Activated CD4-positive, alpha-beta memory T cell treated with anti-CD3 and anti-CD28 coated beads, Interleukin-2, amount 10 ng/mL, durations not matched to agents 7 days and 5 days (primary cell): ENCODE measurements around the gene COG7. TPM values are rescaled to one million over a fixed set of nuclear protein-coding genes. Genes with fewer than 3 reads are reported as not detected.
"Not testable (repeated sequence)": the region's sequence is repeated elsewhere in the genome, so short reads cannot be mapped to it uniquely, and the experiment has no call there.

ENCODE experiments used
- CTCF ChIA-PET: fragments of 350-600 bp; sonication (Branson Sonifier 250); formaldehyde crosslinking; loops from one replicate; lab custom pipeline; 2021; ENCODE audit warnings: antibody characterized with exemption, inconsistent platforms; lab: Charles Lee
- POLR2A ChIA-PET: fragments of 350-600 bp; sonication (Branson Sonifier 250); formaldehyde crosslinking; loops from one replicate; lab custom pipeline; 2021; ENCODE audit warnings: antibody characterized with exemption; lab: Charles Lee
- DNase-seq: peaks from one replicate; pipeline ENCODE4 v3.0.0-alpha.2; 2020
- H3K27ac Mint-ChIP-seq: one replicate; pipeline ENCODE4 v1.8.0; 2021; ENCODE audit warnings: mild to moderate bottlenecking, mixed read lengths
- H3K27me3 Mint-ChIP-seq: one replicate; pipeline ENCODE4 v1.8.0; 2021; ENCODE audit warnings: mixed read lengths
- H3K36me3 Mint-ChIP-seq: one replicate; pipeline ENCODE4 v1.8.0; 2021; ENCODE audit warnings: low read depth, mixed read lengths
- H3K4me1 Mint-ChIP-seq: one replicate; pipeline ENCODE4 v1.8.0; 2021; ENCODE audit warnings: mixed read lengths
- H3K4me3 Mint-ChIP-seq: one replicate; pipeline ENCODE4 v1.8.0; 2021; ENCODE audit warnings: mild to moderate bottlenecking, mixed read lengths
- H3K9me3 Mint-ChIP-seq: one replicate; pipeline ENCODE4 v1.8.0; 2021; ENCODE audit warnings: mixed read lengths
- total RNA-seq, 2 experiments: library from RNA; stranded (reverse); gene quantifications; one replicate each; pipeline ENCODE4 v1.2.3, GENCODE V29; 2021

The COG7 gene
- total RNA-seq, 2 experiments from 2014 or later, result 18.0 to 19.0 TPM

GRCh38 chr16:23373436-23374219 lies 79.4 kb downstream of the COG7 start:
- Mint-ChIP-seq H3K9me3 (no peaks in the 10 kb centered on the region), H3K27ac (no peak overlapping the region), H3K27me3 (peaks cover 2% of the 10 kb centered on the region), H3K4me3 (no peak overlapping the region), H3K36me3 (no peaks in the 10 kb centered on the region), H3K4me1 (no peaks in the 10 kb centered on the region)
- ChIA-PET CTCF (no interaction called here), POLR2A (no interaction called here)
- DNase-seq, result no peak

DNA sequence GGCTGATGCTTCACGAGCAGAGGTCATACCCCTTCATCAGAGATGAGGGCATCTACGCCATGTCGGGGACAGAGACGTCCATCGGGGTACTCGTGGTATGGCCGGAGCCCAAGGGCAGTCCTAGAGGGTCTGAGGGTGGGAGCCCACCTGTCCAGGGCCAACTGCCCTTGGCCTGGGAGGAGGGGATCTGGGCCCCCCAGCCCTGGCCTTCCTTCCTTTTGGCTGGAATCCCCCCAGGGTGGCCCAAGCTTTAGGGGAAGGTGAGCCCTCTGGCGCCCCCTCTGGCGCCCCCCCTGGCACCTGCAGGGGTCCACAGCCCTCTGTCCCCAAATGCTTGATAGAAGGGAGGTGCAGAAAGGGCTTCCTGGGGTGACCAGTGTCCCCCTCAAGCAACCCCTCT lies 81.6 kb downstream of the COG7 start:
- ChIA-PET CTCF (no interaction called here), POLR2A (no interaction called here)
- Mint-ChIP-seq H3K27me3 (no peaks in the 10 kb centered on the region), H3K27ac (no peak overlapping the region), H3K4me1 (peaks cover 1% of the 10 kb centered on the region), H3K36me3 (no peaks in the 10 kb centered on the region), H3K9me3 (no peaks in the 10 kb centered on the region), H3K4me3 (no peak overlapping the region)
- no peak for DNase-seq

DNA sequence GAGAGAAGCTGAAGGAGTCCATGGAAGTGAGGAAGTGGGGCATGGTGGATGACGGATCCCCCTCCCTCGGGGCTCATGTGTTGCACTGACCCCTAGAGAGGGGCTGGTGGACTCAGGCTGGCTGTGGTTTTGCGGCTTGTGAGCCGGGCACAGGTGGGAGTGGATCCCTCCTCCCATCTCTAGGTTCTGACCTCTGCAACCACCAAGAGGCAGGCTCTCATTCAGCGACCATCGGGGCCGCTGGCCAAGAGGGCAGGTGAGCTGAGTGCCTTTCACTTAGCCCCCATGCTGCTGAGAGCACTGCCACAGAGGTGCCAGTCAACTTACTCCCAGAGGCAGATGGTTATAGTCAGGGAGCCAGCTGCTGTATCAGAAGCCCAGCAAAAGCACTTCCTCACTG lies 83.6 kb downstream of the COG7 start:
- H3K9me3 Mint-ChIP-seq, result no peaks in the 10 kb centered on the region
- CTCF ChIA-PET, result no interaction called here

GRCh38 chr16:23368469-23368868 lies 84.5 kb downstream of the COG7 start:
- no peak overlapping the region for H3K27ac Mint-ChIP-seq
- no peak for DNase-seq
- H3K4me3 Mint-ChIP-seq, result no peak overlapping the region
- H3K4me1 Mint-ChIP-seq, result peaks cover 10% of the 10 kb centered on the region
- POLR2A ChIA-PET, result no interaction called here
- H3K27me3 Mint-ChIP-seq, result no peaks in the 10 kb centered on the region
- no peaks in the 10 kb centered on the region for H3K36me3 Mint-ChIP-seq
- H3K9me3 Mint-ChIP-seq, result no peaks in the 10 kb centered on the region
- CTCF ChIA-PET, result no interaction called here

More for the DNA sequence above, 83.6 kb downstream of the COG7 start:
- Mint-ChIP-seq H3K27me3 (no peaks in the 10 kb centered on the region), H3K4me1 (peaks cover 10% of the 10 kb centered on the region), H3K36me3 (no peaks in the 10 kb centered on the region), H3K27ac (no peak overlapping the region), H3K4me3 (no peak overlapping the region)
- POLR2A ChIA-PET, result no interaction called here
- no peak for DNase-seq

- ChIA-PET CTCF (no interaction called here), POLR2A (no interaction called here)
- no peak overlapping the region for H3K4me3 Mint-ChIP-seq
- no peaks in the 10 kb centered on the region for H3K9me3 Mint-ChIP-seq
- DNase-seq, result no peak
- no peaks in the 10 kb centered on the region for H3K27me3 Mint-ChIP-seq
- no peaks in the 10 kb centered on the region for H3K36me3 Mint-ChIP-seq
- H3K4me1 Mint-ChIP-seq, result peaks cover 10% of the 10 kb centered on the region
- H3K27ac Mint-ChIP-seq, result no peak overlapping the region
Measured at GRCh38 chr16:23367988-23368387, 85.0 kb downstream of the COG7 start.

DNA sequence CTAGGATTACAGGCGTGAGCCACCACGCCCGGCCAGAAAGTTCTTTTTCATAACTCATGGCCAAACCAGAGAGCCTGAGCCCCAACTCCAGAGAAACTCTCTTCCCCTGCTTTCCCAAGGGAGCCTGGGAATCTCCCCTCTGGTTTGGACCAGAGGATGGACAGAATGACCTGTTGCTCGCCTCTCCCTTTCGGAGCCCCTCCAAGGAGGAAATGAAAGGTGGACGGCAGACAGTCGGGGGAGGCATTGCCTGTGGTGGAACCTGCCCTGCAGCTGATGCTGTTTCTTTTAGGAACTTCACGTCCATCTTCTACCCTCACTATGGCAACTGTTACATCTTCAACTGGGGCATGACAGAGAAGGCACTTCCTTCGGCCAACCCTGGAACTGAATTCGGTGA lies 85.4 kb downstream of the COG7 start:
- Mint-ChIP-seq H3K4me1 (peaks cover 10% of the 10 kb centered on the region), H3K27ac (no peak overlapping the region), H3K27me3 (no peaks in the 10 kb centered on the region), H3K9me3 (no peaks in the 10 kb centered on the region), H3K36me3 (no peaks in the 10 kb centered on the region), H3K4me3 (no peak overlapping the region)
- ChIA-PET POLR2A (no interaction called here), CTCF (no interaction called here)
- no peak for DNase-seq

DNA sequence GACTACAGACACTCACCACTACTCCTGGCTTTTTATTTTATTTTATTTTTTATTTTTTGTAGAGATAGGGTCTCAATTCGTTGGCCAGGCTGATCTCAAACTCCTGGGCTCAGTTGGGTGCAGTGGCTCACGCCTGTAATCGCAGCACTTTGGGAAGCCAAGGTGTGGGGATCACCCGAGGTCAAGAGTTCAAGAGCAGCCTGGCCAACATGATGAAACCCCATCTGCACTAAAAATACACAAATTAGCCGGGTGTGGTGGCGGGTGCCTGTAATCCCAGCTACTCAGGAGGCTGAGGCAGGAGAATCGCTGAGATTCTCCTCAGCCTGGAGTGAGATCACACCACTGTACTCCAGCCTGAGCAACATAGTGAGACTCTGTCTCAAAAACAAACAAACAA lies 86.6 kb downstream of the COG7 start:
- H3K4me3 Mint-ChIP-seq, H3K36me3 Mint-ChIP-seq, H3K27me3 Mint-ChIP-seq, POLR2A ChIA-PET, DNase-seq, H3K9me3 Mint-ChIP-seq, H3K27ac Mint-ChIP-seq: not testable (repeated sequence)
- peaks cover 10% of the 10 kb centered on the region for H3K4me1 Mint-ChIP-seq
- CTCF ChIA-PET, result interaction anchor here (1.7 kb wide), 1 partner anchor 68 kb away, joined by 6 read pairs; no protein-coding TSS in a partner anchor

DNA sequence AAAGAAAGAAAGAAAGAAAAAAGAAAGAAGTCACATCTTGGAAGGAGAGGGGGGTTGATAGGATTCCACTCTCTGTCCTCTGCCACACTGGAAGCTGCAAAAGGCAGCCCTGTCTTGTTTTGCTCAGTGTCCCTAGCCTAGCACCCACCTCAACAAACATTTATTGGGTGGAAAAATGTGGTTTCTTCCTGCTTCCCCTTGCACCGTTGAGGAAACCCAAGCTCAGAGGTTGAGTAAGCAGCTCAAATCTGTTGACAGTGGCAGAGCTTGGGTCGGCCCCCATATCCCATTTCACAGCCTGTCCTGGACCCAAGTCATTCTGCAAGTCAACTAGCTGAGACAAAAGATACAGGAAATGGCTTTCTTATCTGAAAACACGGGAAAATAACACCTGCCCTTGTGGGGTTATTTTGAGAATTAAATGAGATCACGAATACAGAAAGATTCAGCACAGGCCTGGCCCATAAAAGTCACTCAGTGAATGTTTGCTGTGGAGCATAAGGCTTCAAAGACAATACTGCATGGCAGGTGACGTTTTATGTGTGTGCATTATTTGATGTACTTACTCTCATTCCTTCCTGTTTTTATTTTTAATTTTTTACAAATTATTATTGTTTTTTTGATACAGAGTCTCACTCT lies 87.3 kb downstream of the COG7 start:
- CTCF ChIA-PET, result interaction anchor here (1.7 kb wide), 1 partner anchor 68 kb away, joined by 6 read pairs; no protein-coding TSS in a partner anchor
- Mint-ChIP-seq H3K4me3 (no peak overlapping the region), H3K9me3 (no peaks in the 10 kb centered on the region), H3K27me3 (no peaks in the 10 kb centered on the region), H3K4me1 (peaks cover 10% of the 10 kb centered on the region), H3K27ac (peak overlapping the region; percentile 2), H3K36me3 (no peaks in the 10 kb centered on the region)
- peak; percentile 21 for DNase-seq
- POLR2A ChIA-PET, result no interaction called here

- ChIA-PET CTCF (no interaction called here), POLR2A (no interaction called here)
- Mint-ChIP-seq H3K36me3 (no peaks in the 10 kb centered on the region), H3K4me1 (peaks cover 10% of the 10 kb centered on the region), H3K27ac (no peak overlapping the region), H3K27me3 (no peaks in the 10 kb centered on the region), H3K4me3 (no peak overlapping the region), H3K9me3 (no peaks in the 10 kb centered on the region)
- DNase-seq, result no peak
Measured at GRCh38 chr16:23362460-23363317, 90.3 kb downstream of the COG7 start.

GRCh38 chr16:23359092-23359760 lies 93.8 kb downstream of the COG7 start:
- POLR2A ChIA-PET, result no interaction called here
- CTCF ChIA-PET, result interaction anchor here (1.2 kb wide), 1 partner anchor 76 kb away, joined by 3 read pairs; no protein-coding TSS in a partner anchor

GRCh38 chr16:23357761-23358290 lies 95.2 kb downstream of the COG7 start:
- no peak for DNase-seq
- Mint-ChIP-seq H3K4me3 (no peak overlapping the region), H3K36me3 (no peaks in the 10 kb centered on the region), H3K27me3 (no peaks in the 10 kb centered on the region), H3K4me1 (no peaks in the 10 kb centered on the region), H3K9me3 (no peaks in the 10 kb centered on the region), H3K27ac (no peak overlapping the region)
- ChIA-PET CTCF (no interaction called here), POLR2A (no interaction called here)

More at GRCh38 chr16:23359092-23359760, 93.8 kb downstream of the COG7 start:
- H3K27me3 Mint-ChIP-seq, result no peaks in the 10 kb centered on the region
- H3K4me1 Mint-ChIP-seq, result no peaks in the 10 kb centered on the region
- no peak overlapping the region for H3K27ac Mint-ChIP-seq
- H3K4me3 Mint-ChIP-seq, result no peak overlapping the region
- H3K9me3 Mint-ChIP-seq, result no peaks in the 10 kb centered on the region
- H3K36me3 Mint-ChIP-seq, result no peaks in the 10 kb centered on the region
- no peak for DNase-seq

- no peaks in the 10 kb centered on the region for H3K4me1 Mint-ChIP-seq
- no peaks in the 10 kb centered on the region for H3K9me3 Mint-ChIP-seq
- H3K36me3 Mint-ChIP-seq, result no peaks in the 10 kb centered on the region
- H3K4me3 Mint-ChIP-seq, result no peak overlapping the region
- no peaks in the 10 kb centered on the region for H3K27me3 Mint-ChIP-seq
- ChIA-PET CTCF (no interaction called here), POLR2A (no interaction called here)
- H3K27ac Mint-ChIP-seq, result no peak overlapping the region
- no peak for DNase-seq
Measured at GRCh38 chr16:23356941-23357340, 96.0 kb downstream of the COG7 start.
